K562 (cell line): ENCODE results near the gene OCEL1. TPM values are rescaled to one million over a fixed set of nuclear protein-coding genes. Genes with fewer than 3 reads are reported as not detected.

Experiments used
- BMI1 ChIP-seq: fragments of 150-350 bp; IDR thresholded peaks from 2 replicates; pipeline ENCODE4 v1.6.1; 2014; ENCODE audit warnings: low read length
- CBX2 ChIP-seq: fragments of 200-600 bp; sonication (generic); IDR thresholded peaks from one replicate; pipeline ENCODE4 v1.6.1; 2012; ENCODE audit warnings: mild to moderate bottlenecking, low read length, inconsistent platforms; ENCODE audit not compliant: insufficient read depth, poor library complexity, severe bottlenecking
- FOXA1 ChIP-seq: fragments of 450-650 bp; IDR thresholded peaks from 2 replicates; pipeline ENCODE4 v1.6.1; 2016; ENCODE audit warnings: mild to moderate bottlenecking, borderline replicate concordance
- FUS ChIP-seq: fragments of 200-400 bp; formaldehyde crosslinking; optimal IDR thresholded peaks from 2 replicates; pipeline ENCODE3; 2017; ENCODE audit warnings: low read depth, low read length
- HMGN3 ChIP-seq: IDR thresholded peaks from 2 replicates; pipeline ENCODE4 v1.6.1; 2011; ENCODE audit warnings: borderline replicate concordance, low read depth, mild to moderate bottlenecking, mixed read lengths, low read length; ENCODE audit not compliant: insufficient read length; ENCODE audit errors: extremely low read depth
- JUN ChIP-seq, 2 experiments: sonication (generic) in 1 of 2; formaldehyde crosslinking in 1 of 2; IDR thresholded peaks; 2 replicates each; pipeline versions ENCODE4 v1.6.1 to v1.8.0; 2012 to 2022; ENCODE audit warnings: borderline replicate concordance in 2 of 2, mild to moderate bottlenecking in 2 of 2, improper control_type of control experiment in 1 of 2, low read depth in 1 of 2, low read length in 1 of 2, missing genetic modification reagents in 1 of 2
- MTA2 ChIP-seq: fragments of 450-650 bp; IDR thresholded peaks from 2 replicates; pipeline ENCODE4 v1.6.1; 2016; ENCODE audit warnings: low read depth
- MYNN ChIP-seq, 2 experiments: sonication (generic); formaldehyde crosslinking in 1 of 2; IDR thresholded peaks; 2 replicates each; pipeline versions ENCODE4 v1.5.0 to v1.6.1; 2016 to 2020; ENCODE audit warnings: antibody characterized with exemption in 1 of 2, missing genetic modification reagents in 1 of 2
- NFIC ChIP-seq: fragments of 450-650 bp; IDR thresholded peaks from 2 replicates; pipeline ENCODE4 v1.6.1; 2017; ENCODE audit warnings: mild to moderate bottlenecking, inconsistent platforms
- NONO ChIP-seq, 2 experiments: fragments of 200-400 bp in 1 of 2; fragments of 450-650 bp in 1 of 2; formaldehyde crosslinking in 1 of 2; IDR thresholded peaks; 2 replicates each; pipeline ENCODE4 v1.6.1; 2017; ENCODE audit warnings: low read depth in 2 of 2, mild to moderate bottlenecking in 2 of 2, moderate library complexity in 2 of 2, low read length in 1 of 2
- NR4A1 ChIP-seq, 2 experiments: fragments of 250-450 bp in 1 of 2; fragments of 450-650 bp in 1 of 2; sonication (Bioruptor Pico) in 1 of 2; IDR thresholded peaks; 2 replicates each; pipeline versions ENCODE4 v1.4.0 to v1.6.1; 2016 to 2020; ENCODE audit warnings: mild to moderate bottlenecking in 2 of 2, missing compliant biosample characterization in 1 of 2, missing genetic modification characterization in 1 of 2, moderate library complexity in 1 of 2
- PTTG1 ChIP-seq: fragments of 450-650 bp; IDR thresholded peaks from 2 replicates; pipeline ENCODE4 v1.6.1; 2016; ENCODE audit warnings: low read depth, mild to moderate bottlenecking, missing genetic modification characterization, missing compliant biosample characterization
- SP2 ChIP-seq: IDR thresholded peaks from 2 replicates; pipeline ENCODE4 v1.6.1; 2011; ENCODE audit warnings: mild to moderate bottlenecking, low read depth, low read length, moderate library complexity; ENCODE audit not compliant: poor library complexity, severe bottlenecking; ENCODE audit errors: extremely low read depth
- XRCC5 ChIP-seq: fragments of 200-400 bp; formaldehyde crosslinking; IDR thresholded peaks from 2 replicates; pipeline ENCODE4 v1.6.1; 2017; ENCODE audit warnings: low read depth, mild to moderate bottlenecking, low read length
- ZNF197 ChIP-seq: fragments of 200-800 bp; sonication (Bioruptor generic); IDR thresholded peaks from 2 replicates; pipeline ENCODE4 v1.6.1; 2016; ENCODE audit warnings: low read depth, missing genetic modification characterization, missing compliant biosample characterization
- ZNF76 ChIP-seq: fragments of 250-450 bp; sonication (Bioruptor Pico); IDR thresholded peaks from 2 replicates; pipeline ENCODE4 v1.4.0; 2020; ENCODE audit warnings: mild to moderate bottlenecking, moderate library complexity, borderline replicate concordance
- polyA plus RNA-seq, 8 experiments: library from polyadenylated mRNA; depleted of rRNA in 4 of 8; stranded (reverse) in 5 of 8; unstranded in 3 of 8; fragments of >200 nt; fragmentation: Nextera tagmentation in 2 of 8; fragmentation: Illumina TruSeq in 1 of 8; extraction: Ambion mirVana in 2 of 8; extraction: Trizol in 1 of 8; gene quantifications; 2 replicates each; pipeline versions ENCODE4 v1.2.1 to v1.2.3, GENCODE V29; 2011 to 2014; ENCODE audit warnings: inconsistent platforms in 1 of 8, missing spikeins in 1 of 8
- total RNA-seq, 7 experiments: library from RNA; depleted of rRNA in 6 of 7; stranded (reverse); fragments of >200 nt in 6 of 7; fragmentation: Illumina TruSeq in 2 of 7; extraction: Trizol in 2 of 7; gene quantifications; 2 replicates each; pipeline versions ENCODE4 v1.2.1 to v1.2.3, GENCODE V29; 2011 to 2021; ENCODE audit warnings: low replicate concordance in 1 of 7
- TF ChIP-seq, protein P1 (sequence below), 3 experiments: fragments of 200-800 bp in 1 of 3; sonication (Bioruptor generic) in 1 of 3; sonication (generic) in 1 of 3; formaldehyde crosslinking in 1 of 3; IDR thresholded peaks; 2 replicates each; pipeline versions ENCODE4 v1.6.1 to v1.8.0; 2016 to 2022; ENCODE audit warnings: mild to moderate bottlenecking in 2 of 3, missing compliant biosample characterization in 2 of 3, missing genetic modification characterization in 2 of 3, missing genetic modification reagents in 1 of 3
- TF ChIP-seq, protein P2 (sequence below): fragments of 450-650 bp; IDR thresholded peaks from 2 replicates; pipeline ENCODE4 v1.6.1; 2016; ENCODE audit warnings: missing biosample characterization, missing genetic modification characterization
- TF ChIP-seq, protein P3 (sequence below): fragments of 450-650 bp; IDR thresholded peaks from one replicate; pipeline ENCODE4 v1.6.1; 2018; ENCODE audit warnings: mild to moderate bottlenecking, moderate library complexity; ENCODE audit not compliant: partially characterized antibody
- TF ChIP-seq, protein P4 (sequence below): sonication (generic); formaldehyde crosslinking; IDR thresholded peaks from 2 replicates; pipeline ENCODE4 v1.8.0; 2022; ENCODE audit warnings: missing genetic modification reagents, mild to moderate bottlenecking, borderline replicate concordance

OCEL1 gene
- total and polyA plus RNA-seq, 9 of the 15 experiments (the other 6 are each of a cell fraction or from before 2014, with no cell fraction given): 8.0 to 38.0 (median 12.4) TPM

DNA sequence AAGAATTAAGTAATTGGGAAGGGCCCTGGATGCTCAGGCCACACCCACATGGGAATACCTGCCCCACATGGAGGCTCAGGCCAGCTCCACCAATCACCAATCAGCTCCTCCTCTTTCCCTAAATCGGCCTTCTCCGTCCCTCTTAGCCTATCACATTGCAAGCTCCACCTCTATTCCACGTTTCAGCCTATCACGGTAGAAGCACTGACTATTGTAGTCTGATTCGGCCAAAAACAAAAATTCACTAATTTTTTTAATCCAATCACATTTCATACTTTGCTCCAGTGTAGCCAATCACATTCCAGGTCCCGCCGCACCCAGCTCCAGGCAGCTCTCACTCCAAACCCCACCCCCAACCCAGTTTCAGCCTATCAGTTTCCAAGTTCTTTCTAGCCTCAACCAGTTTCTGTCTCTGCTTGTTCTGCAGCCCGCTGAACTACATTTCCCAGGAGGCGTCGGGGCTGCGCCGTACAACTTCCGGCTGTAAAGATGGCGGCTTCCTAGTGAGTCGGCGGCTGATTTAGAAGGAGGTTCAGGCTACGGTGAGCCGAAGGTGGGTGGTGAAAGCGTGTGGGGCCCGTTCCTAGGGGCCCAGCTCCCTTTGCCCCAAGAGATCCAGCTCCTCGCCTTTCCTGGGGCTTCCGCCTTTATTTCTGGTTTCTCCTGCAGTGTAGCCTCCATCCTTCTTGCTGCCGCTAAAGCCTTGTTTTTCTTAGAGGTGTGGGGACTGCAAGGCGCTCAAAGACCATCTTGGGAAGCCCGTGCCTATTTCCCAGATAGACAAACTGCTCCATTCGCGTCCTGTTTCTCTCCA is 41.2 kb downstream of the OCEL1 start, which contains the start of gene BABAM1 (continued):
- TF ChIP-seq, protein P1, sequence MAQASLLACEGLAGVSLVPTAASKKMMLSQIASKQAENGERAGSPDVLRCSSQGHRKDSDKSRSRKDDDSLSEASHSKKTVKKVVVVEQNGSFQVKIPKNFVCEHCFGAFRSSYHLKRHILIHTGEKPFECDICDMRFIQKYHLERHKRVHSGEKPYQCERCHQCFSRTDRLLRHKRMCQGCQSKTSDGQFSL (CRISPR knock-in tag; IDR thresholded peaks at IDR 0.05): no peak
- TF ChIP-seq, protein P1 (tag; IDR thresholded peaks at IDR 0.05): no peak
- TF ChIP-seq, protein P2, sequence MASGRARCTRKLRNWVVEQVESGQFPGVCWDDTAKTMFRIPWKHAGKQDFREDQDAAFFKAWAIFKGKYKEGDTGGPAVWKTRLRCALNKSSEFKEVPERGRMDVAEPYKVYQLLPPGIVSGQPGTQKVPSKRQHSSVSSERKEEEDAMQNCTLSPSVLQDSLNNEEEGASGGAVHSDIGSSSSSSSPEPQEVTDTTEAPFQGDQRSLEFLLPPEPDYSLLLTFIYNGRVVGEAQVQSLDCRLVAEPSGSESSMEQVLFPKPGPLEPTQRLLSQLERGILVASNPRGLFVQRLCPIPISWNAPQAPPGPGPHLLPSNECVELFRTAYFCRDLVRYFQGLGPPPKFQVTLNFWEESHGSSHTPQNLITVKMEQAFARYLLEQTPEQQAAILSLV: no peak
- TF ChIP-seq JUN (IDR thresholded peaks at IDR 0.05; ENCODE audit: borderline replicate concordance, low read depth, low read length): no peak
- no peak for TF ChIP-seq JUN (CRISPR knock-in tag; IDR thresholded peaks at IDR 0.05; ENCODE audit: borderline replicate concordance)
- no peak for TF ChIP-seq NR4A1 (CRISPR knock-in tag; IDR thresholded peaks at IDR 0.05)
- peak; percentile 93 for TF ChIP-seq NR4A1 (tag; IDR thresholded peaks at IDR 0.05)
- no peak for TF ChIP-seq FUS
- TF ChIP-seq ZNF197 (CRISPR knock-in tag): peak; percentile 91
- no peak for TF ChIP-seq MTA2
- TF ChIP-seq ZNF76 (CRISPR knock-in tag): 0 out of 2 replicates have a peak, but pooled peaks have one; percentile 48
- TF ChIP-seq BMI1: no peak
- TF ChIP-seq MYNN (IDR thresholded peaks at IDR 0.05): no peak
- no peak for TF ChIP-seq MYNN (CRISPR knock-in tag; IDR thresholded peaks at IDR 0.05)
- peak; percentile 32 for TF ChIP-seq SP2
- no peak for TF ChIP-seq PTTG1 (tag)
- TF ChIP-seq NONO (IDR thresholded peaks at IDR 0.05; ENCODE audit: low read depth in 2 of 2, low read length in 1 of 2): no peak
- no peak for TF ChIP-seq FOXA1
- TF ChIP-seq CBX2: no peak
- TF ChIP-seq, protein P3, sequence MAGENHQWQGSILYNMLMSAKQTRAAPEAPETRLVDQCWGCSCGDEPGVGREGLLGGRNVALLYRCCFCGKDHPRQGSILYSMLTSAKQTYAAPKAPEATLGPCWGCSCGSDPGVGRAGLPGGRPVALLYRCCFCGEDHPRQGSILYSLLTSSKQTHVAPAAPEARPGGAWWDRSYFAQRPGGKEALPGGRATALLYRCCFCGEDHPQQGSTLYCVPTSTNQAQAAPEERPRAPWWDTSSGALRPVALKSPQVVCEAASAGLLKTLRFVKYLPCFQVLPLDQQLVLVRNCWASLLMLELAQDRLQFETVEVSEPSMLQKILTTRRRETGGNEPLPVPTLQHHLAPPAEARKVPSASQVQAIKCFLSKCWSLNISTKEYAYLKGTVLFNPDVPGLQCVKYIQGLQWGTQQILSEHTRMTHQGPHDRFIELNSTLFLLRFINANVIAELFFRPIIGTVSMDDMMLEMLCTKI: no peak
- TF ChIP-seq XRCC5: no peak
- no peak for TF ChIP-seq HMGN3
- TF ChIP-seq, protein P4, sequence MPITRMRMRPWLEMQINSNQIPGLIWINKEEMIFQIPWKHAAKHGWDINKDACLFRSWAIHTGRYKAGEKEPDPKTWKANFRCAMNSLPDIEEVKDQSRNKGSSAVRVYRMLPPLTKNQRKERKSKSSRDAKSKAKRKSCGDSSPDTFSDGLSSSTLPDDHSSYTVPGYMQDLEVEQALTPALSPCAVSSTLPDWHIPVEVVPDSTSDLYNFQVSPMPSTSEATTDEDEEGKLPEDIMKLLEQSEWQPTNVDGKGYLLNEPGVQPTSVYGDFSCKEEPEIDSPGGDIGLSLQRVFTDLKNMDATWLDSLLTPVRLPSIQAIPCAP (CRISPR knock-in tag): no peak
- TF ChIP-seq NFIC: no peak
